PFSK-1 (cell line): ENCODE data around the gene OPN5.

ENCODE experiments used
- FOXP2 ChIP-seq: optimal IDR thresholded peaks from 2 replicates; pipeline ENCODE3; 2011; ENCODE audit warnings: borderline replicate concordance, control low read depth, inconsistent platforms; ENCODE audit not compliant: insufficient read depth; ENCODE audit errors: extremely low read length, extremely low read depth
- POLR2AphosphoS5 ChIP-seq: IDR thresholded peaks from 2 replicates; pipeline ENCODE4 v1.6.1; 2012; ENCODE audit warnings: low read depth, mild to moderate bottlenecking, control low read depth, low read length, moderate library complexity
- REST ChIP-seq, 2 experiments: IDR thresholded peaks; 2 replicates each; pipeline versions ENCODE4 v1.6.1 to v1.8.0; 2011 to 2012; ENCODE audit warnings: low read depth in 2 of 2, low read length in 2 of 2, control low read depth in 1 of 2, inconsistent platforms in 1 of 2, mild to moderate bottlenecking in 1 of 2, moderate library complexity in 1 of 2; ENCODE audit not compliant: insufficient read depth in 1 of 2
- TAF1 ChIP-seq: IDR thresholded peaks from 2 replicates; pipeline ENCODE4 v1.6.1; 2012; ENCODE audit warnings: low read length, control low read depth, borderline replicate concordance; ENCODE audit not compliant: insufficient read depth

DNA sequence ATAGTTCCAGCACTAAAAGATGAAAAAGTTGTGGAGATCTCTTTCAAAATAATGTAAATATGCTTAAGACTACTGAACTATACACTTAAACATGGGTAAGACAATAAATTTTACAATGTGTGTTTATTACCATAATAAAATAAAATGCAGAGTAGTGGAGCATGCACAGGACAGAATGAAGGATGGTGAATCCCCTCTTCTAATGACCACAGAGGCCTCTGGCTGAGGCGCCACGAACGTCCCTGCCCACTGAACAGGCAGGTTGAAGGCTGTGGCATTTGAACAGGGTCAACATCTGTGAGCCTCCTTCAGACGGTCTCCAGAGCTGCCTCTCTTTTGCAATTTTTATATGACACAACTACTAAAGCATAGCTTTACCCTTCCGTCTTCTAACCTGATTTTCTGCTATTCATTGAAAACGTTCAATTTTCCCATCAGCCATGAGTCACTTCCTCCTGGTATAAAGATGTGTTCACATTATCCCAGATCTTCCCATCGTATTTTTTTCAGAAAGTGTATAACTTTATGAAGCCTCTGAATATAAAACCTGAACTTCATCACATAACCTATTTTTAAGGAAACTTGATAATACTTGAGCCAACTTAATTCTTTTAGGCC is 45.6 kb upstream of the OPN5 start:
- TF ChIP-seq FOXP2 (no peak), POLR2AphosphoS5 (no peak), TAF1 (no peak), REST (IDR thresholded peaks at IDR 0.05; ENCODE audit: insufficient read depth in 1 of 2, low read depth in 2 of 2, low read length in 2 of 2) (no peak)
